Endometrium (tissue), 2 donors: ENCODE data around the gene BAIAP2L1.

ENCODE experiments used
- FAIRE-seq: peaks from 2 replicates; lab custom pipeline; 2012; peaks lifted over from hg19 to GRCh38; lab: Jason Lieb, UNC
- donor health status: control.
- donor health status: control.

Gene BAIAP2L1

DNA sequence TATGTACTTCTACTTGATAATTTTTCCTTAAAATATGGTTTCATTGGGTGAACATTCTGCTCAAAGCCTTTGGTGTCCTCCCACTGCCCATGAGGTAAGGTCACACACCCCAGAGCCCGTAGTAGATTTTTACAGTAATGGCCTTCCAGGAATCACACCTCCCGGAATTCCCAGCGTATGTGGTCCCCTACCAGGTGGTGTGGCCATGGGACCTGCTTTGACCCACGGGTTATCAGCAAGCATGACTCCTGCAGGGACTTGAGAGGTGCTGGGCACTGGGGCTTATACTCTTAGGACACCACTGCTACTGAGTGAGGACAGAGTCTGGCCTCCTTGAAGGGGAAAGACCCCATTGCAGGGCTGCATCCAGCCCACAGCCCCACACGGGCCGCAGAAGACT, 42.2 kb downstream of the BAIAP2L1 start:
- no peak for FAIRE-seq

DNA sequence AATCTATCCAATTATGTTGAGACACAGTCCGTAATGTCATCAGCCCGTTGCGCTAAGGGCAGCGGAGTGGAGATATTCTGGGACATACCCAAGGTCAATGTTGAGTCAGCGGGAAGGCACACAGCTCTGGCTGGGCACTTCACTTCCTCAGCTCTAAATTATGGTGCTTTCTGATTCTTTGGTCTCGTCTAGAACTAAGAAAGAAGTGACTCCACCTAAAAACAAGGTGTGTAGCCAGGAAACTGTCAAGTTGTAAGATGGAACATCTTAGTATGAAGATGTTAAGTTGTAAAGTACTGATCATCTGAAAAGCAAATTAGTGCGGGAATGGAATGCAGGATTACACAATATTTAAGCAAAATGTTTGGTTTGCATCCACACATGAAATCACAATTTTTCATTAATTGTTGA, 43.1 kb downstream of the BAIAP2L1 start:
- FAIRE-seq, result no peak

DNA sequence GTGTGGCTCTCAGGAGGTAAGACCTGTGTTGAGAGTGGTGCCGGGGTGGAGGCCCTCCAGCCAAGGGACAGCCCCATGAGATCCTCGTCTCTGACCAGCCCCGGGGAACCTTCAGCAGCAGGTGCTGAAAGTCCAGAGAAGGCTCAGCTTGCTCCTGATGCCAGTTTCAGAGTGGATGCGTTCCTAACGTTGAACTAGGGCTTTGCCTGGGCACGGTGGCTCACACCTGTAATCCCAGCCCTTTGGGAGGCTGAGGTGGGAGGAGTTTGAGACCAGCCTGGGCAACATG, 45.7 kb downstream of the BAIAP2L1 start:
- no peak for FAIRE-seq

DNA sequence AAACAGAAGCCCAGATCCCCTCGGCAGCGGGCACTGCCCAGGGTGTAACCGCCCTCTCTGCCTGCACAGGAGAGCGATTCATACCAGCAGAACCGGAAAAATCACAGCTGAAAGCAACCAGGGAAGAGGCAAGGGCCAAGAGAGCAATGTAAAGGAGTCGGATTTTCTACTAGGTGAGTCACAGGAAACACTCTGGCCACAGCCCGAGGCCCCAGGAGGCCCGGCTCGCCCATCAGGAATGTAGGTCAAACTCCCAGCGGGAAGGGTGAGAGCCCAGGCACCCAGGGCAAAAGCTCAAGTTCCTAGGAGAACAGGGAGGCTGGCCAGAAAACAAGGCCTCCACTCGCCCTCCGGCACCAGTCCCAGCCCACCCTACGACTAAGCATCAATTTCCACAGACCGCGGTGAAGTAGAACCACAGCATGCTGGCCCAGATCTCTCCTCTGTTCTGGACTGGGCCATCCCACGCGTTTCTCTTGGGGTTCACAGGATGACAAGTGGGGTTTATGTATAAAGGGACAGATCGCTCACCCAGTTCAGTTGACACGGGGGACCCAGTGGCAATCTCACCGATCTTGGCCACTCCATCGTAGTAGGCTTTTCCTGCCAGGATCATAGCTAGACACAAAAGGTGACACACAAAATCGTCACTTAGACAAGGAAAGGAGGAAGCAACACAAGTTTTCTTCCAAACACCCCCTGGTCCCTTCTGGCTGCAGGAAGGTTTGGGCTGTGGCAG, 46.2 kb downstream of the BAIAP2L1 start:
- no peak for FAIRE-seq

DNA sequence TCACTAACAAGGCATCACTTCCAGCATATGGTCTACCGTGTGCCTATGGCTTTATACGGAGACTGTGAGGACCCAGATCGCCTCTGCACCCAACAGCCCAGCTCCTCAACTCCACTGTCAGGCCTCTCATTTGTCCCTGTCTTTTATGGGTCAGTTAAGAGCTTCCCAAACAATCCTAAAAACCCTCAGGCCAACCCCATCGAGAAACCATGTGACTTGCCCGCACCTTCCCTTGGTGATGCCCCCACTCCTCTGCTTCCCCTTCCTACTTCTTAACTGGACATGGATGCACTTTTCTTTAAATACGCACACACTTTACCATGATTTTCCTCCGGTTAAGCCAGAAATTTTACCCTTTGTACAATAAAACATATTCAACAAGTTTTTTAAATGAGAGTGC, 46.8 kb downstream of the BAIAP2L1 start:
- no peak for FAIRE-seq

DNA sequence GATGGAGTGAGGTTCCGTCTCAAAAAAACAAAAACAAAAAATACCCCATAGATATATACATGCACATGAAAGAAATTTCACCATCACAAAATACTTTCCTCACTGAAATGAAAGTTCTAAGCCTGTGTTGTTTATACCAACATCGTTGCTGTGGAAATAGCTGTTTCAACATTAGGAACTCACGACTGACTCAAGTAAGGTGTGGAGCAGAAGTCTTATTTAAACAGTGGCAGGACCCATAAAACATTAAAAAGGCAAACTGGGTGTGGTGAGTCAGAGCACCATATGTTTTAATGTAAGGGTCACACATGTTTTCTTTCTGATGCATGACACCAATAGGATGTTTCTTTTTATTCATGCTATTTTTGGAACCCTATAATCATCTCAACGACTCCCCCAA, 48.3 kb downstream of the BAIAP2L1 start:
- no peak for FAIRE-seq

DNA sequence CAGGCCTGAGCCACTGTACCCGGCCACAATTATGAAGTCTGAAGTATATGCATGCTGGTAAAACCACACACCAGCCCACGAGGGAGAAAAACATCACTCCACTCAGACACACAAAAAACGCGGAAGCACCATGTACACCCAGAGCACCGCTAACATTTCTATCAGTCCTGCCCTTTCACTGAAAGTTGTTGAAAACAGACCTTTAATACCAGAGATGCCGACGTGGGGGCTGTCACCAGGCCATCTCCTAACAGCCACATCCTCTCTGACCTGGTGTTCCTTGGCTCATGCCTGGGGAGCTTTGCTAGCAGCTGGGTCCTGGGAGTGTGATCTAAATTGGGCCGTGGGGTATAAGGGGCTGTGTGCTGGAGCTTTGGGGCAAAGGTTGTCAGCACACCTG, 49.8 kb downstream of the BAIAP2L1 start:
- FAIRE-seq, result no peak

DNA sequence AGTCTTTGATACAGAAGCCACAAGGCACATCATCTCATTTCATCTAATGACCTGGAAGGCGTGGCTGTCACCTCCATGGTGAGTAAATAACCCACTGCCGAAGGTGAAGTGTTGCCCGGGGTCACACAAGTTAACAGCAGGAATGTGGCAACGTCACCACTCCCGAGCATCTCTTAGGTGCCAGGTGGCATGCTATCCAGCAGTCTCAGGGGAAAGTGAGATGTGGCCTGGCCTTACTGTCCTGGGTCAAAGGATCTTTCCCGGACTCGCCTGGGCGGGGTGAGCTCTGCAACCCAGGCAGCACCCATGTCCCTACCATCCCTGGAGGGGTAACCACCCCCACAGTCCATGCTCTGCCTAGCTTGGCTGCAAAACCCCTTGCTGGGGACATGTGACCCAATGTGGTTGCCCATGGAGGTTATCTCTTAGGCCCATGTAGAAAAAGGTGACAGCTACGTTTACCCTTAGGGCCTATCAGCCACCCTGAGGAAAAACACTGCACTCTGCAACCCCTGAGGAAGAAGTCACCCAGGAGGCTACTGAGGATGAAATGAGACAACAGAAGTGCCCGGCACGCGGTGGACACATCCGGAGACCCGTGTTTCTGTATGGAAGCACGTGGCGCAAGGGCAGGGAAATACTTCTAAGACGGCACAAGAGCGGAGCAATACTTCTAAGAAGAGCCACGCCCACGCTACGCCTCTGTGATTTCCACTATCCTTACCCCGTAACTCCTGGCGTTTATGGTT, 52.0 kb downstream of the BAIAP2L1 start:
- FAIRE-seq, result no peak

DNA sequence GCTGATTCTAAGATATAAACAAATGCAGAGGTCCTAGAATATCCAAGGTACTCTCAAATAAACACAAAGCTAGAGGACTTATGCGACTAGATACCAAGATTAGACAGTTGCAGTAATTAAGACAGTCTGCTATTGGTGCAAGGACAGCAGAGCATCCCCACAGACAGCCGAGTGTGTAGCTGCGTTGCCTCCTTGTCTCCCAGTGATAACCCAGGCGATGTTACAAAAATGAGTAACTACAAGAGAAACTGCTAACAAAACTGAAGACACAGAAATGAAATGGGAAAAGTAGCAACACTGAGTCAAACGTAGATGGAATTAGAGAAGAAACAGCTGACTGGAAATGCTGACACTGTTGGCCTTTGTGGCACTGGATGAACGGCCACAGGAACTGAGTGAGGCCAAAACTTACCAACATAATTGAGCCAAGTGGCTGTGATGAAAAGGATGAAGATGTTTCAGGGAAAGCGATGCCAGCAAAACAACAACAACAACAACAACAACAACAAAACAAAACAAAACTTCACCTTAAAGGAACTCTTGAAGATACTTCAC, 54.3 kb downstream of the BAIAP2L1 start:
- FAIRE-seq, result no peak

DNA sequence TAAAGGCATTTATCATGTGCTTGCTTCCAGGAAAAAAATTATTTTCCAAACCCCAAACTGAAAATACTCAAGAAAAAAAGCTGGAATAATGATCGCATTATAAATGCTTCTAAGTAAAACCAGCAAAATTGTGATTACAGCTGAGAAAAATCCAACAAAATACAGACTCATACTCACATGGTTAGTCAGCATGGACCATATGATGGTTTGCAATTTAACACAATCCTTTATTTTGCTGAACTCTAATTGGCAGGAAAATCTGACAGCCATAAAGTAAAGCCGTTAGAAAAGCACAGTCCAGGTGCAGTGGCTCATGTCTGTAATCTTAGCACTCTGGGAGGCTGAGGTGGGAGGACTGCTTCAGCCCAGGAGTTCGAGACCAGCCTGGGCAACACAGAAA, 59.8 kb downstream of the BAIAP2L1 start:
- no peak for FAIRE-seq

DNA sequence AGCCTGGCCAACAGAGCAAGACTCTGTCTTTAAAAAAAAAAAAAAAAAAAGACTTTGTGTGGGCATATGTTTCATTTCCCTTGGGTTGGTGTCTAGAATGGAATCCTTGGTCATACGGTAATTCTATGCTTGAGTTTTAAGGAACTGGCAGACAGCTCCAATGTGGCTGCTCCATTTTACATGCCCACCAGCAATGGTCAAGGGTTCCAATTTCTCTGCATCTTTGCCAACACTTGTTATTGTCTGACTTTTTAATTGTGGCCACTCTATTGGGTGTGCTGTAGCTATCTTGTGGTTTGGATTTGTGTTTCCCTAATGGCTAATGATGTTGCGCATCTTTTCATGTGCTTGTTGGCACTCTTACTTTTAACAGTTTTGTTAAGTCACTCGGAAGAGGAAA, 61.8 kb downstream of the BAIAP2L1 start:
- FAIRE-seq, result no peak

DNA sequence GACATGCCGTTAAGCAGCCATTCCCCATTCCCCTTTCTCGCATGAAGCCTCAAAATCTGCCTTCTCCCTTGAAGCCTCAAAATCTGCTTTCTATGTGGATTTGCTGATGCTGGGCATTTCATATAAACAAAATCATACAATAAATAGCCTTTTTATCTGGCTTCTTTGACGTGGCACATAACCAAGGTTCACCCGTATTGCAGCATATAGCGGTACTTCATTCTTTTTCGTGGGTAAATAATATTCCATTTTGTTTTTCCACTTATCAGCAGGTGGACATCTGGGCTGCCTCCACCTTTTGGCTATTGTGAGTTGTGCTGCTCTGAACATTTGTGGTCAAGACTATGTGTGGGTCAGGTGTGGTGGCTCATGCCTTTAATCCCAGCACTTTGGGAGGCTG, 62.4 kb downstream of the BAIAP2L1 start:
- no peak for FAIRE-seq

DNA sequence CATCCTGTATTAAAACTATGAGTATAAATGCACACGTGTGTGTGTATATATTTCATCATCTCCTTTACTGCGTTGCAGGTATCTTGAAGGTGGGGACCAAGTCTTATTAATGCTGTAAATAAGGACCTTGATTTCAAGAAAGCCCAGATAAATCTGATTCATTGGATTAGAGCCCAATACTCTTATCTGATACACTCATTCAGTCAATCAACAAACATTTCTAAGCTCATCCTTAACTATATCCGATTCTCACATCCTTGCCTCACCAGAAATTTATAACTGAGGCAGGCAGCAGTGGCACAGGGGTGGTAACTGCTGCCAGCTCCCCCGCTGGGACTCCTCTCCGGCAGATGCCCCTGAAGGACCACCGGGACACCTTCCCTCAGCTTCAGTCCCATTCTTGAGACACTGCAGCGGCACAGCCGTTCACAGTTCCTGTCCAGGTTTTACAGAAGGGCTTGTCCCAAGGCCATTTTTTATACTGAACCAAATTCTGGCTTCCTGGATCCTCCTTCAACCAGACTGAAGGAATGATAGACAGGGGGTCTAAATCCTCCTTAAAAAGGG, 65.4 kb downstream of the BAIAP2L1 start:
- no peak for FAIRE-seq

DNA sequence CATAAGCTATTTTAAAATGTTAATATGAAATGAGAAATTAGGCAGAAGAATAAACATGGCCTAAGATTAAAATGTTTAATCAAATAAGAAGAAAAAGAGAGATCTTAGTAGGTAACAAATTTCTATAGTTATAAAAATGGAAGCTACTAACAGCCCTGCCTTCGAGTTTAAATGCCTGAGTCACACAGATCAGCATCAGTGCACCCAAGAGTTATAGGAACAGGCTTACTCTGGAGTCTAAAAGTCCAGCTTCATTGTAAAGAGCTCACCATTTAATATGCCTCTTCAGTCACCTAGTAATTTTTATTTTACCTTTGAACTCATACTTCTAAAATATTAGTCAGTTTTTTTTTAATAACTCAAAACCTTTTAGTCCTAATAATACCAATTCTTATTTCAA, 66.8 kb downstream of the BAIAP2L1 start:
- no peak for FAIRE-seq

DNA sequence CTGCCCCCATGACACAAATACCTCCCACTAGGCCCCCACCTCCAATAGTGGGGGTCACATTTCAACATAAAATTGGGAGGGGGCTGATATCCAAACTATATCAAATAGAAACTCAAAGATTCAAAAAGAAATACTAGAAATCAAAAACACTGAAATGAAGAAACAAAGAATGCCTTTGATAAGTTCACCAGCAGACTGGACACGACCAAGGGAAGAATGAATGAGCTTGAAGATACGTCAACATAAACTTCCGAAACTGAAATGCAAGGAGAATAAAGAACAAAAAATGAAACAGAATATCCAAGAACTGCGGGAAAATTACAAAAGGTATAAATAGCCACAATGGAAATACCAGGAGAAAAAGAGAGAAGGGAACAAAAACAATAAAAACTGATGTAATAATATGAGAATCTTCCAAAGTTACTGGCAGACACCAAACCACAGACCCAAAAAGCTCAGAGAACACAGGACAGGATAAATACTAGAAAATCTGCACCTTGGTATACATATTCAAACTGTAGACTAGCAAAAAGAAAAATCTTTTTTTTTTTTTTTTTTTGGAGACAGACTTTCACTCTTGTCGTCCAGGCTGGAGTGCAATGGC, 69.9 kb downstream of the BAIAP2L1 start:
- FAIRE-seq, result no peak

DNA sequence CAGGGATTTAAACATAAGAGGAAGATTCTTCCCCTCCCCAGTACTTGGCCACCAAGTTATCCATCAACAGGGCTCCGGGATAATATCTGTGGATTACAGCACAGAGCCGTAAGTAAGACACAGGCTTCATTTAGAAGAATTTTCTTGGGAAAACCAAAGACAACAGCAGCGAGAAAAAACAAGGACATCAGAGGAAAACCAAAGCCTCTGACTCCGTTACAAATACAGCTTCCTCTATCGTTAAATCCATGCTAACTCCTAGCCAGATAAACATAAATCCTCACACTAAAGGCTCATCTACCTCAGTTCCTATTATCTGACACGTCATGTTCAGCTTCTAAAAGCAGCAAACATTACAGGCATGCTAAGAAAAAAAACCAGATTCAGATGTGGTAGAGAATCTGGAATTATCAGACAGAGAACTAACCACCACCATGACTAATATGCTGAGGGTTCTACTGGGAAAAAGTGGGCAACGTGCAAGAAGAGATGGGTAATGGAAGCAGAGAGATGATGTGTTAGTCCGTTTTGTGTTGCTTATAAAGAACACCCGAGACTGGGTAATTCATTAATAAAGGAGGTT, 71.0 kb downstream of the BAIAP2L1 start:
- no peak for FAIRE-seq

DNA sequence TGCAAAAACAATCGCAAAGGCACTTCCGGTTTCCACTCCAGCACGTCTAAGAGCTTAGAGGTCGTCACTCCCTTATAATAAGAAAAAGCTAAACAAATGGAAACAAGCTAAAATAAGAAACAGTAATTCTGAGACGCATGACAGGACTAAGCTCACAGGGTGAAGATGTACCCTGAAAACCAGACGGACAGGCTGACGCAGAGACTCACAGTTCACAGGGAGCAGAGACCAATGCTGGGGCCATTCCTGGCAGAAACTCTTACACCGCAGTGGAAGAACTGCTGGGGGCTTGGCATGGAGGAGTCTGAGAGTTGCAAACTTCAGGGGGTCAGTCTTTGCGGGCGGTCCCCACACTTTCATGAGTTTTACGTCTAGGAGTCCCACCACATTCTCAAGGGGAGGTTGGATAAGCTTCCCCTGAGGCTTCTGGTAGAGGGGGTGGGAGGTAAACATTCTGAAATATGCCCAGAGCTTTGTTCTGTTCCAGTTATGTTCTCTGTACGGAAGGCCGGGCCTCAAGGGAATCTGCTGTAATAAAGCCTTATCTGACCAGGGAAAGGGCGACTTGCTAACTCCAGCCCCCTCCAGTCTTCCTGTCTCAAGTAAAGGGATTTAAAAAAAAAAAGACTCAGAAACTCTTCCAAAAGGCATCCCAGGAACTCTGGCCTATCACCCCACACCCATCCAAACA, 71.6 kb downstream of the BAIAP2L1 start:
- no peak for FAIRE-seq

DNA sequence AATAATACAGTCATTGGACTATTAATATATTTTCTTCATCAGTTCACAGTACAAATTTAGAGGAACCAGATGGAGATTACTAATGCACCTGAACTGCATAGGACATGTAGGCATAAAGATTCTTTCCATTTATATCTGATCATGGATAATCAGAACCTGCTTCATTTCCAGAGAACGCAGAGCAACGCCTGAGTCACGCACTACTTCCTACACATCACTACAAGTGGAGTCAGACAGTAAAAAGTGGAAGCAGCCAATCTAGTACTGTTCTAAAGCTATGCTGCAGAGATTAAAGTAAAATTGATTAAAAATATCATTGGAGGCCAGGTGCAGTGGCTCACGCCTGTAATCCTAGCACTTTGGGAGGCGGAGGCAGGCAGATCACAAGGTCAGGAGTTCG, 76.1 kb downstream of the BAIAP2L1 start:
- no peak for FAIRE-seq

DNA sequence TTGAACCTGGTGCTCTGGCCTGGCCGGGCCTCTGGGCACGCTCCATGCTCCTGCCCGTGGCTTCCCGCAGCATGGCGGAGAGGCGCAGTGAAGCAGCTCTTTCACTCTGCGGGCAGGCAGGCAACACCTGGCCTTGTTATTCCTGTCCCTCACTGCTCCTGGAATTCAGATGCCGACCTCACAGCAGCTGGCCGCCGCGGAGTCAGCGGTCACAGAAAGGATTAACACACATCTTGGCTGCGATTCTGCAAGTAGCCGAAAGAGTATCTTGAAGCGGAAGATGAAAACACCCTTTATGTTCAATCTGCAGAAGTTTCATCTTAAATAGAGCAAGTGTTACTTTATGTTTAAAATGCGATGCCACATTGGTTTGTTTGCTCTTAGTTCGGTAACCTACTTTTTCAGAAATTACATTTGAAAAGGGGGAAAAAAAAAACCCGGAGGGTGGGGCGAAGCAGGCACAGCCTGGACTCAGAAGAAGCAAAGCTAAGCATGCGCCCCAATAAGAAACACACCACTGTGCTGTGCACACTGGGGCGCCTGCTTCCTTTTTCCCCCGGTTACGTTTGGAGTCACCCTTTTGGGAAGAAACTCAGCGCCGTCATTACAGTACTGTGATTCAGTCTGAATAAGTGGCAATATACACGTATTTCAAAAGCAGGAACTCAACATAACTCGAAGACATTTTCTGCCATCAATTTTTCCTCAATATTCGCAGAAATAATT, 77.1 kb downstream of the BAIAP2L1 start:
- no peak for FAIRE-seq

DNA sequence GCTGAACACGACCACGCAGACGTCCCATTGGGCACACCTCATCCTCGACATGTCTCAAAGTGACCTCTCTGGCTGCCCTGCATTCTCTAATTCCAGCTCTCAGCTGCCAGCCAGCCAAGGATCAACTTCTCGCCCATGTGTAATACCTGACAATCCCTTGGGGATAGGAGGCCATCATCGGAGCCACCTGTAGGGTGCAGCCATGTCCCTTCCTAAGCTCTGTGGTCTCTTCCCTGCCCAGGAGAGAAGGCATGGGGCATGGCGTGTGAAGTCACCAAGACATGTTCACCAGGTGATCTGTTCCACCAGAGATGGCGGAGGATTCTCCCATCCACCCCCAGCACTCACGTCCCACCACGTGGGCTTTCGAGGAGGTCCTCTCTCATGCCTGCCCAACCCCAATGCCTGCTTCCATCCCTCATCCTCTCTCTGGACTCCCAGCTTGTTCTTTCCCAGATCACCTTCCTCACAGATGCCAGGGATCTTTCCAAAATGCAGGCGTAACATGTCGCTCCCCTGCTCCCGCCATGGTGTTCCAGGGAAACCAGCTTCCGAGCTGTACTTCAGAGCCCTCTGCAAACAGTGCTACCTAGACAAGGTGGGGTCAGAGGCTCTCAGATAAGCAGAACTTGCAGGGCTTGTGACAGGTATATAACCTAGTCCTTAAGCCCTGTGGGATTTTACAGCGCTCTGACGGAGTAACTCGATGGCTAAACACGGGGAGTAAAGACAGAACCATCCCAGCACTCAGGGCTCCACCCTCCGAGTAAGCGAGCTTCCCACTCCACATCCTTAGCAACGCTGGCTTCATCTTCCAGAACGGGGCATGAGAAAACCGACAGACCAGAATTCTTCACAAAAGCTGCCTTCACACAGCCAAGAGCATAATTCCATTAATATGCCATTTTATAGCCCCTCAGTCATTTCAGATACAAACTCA, 78.3 kb downstream of the BAIAP2L1 start:
- no peak for FAIRE-seq
